HepG2 (cell line): ENCODE measurements around the gene CLEC16A.

Source experiments
- ATF7 ChIP-seq, 2 experiments: fragments of 450-650 bp in 1 of 2; sonication (generic) in 1 of 2; formaldehyde crosslinking in 1 of 2; IDR thresholded peaks; 2 replicates each; pipeline versions ENCODE4 v1.4.0 to v1.6.1; 2016 to 2020; ENCODE audit warnings: antibody characterized with exemption in 1 of 2, mild to moderate bottlenecking in 1 of 2, missing genetic modification reagents in 1 of 2
- E2F1 ChIP-seq: sonication (generic); formaldehyde crosslinking; IDR thresholded peaks from 2 replicates; pipeline ENCODE4 v1.5.0; 2020; ENCODE audit warnings: missing genetic modification reagents
- HDAC2 ChIP-seq: sonication (generic); formaldehyde crosslinking; IDR thresholded peaks from 2 replicates; pipeline ENCODE4 v1.4.0; 2020; ENCODE audit warnings: missing genetic modification reagents
- HNRNPH1 ChIP-seq: fragments of 200-400 bp; formaldehyde crosslinking; optimal IDR thresholded peaks from 2 replicates; pipeline ENCODE3; 2017; ENCODE audit warnings: mild to moderate bottlenecking, low read depth, low read length
- ISL2 ChIP-seq: sonication (generic); formaldehyde crosslinking; IDR thresholded peaks from 2 replicates; pipeline ENCODE4 v1.5.0; 2020; ENCODE audit warnings: missing genetic modification reagents
- MAZ ChIP-seq, 2 experiments: sonication (generic) in 1 of 2; formaldehyde crosslinking in 1 of 2; IDR thresholded peaks; 2 replicates each; pipeline versions ENCODE4 v1.5.0 to v1.6.1; 2012 to 2020; ENCODE audit warnings: low read depth in 2 of 2, mild to moderate bottlenecking in 2 of 2, borderline replicate concordance in 1 of 2, improper control_type of control experiment in 1 of 2, low read length in 1 of 2, missing genetic modification reagents in 1 of 2, moderate library complexity in 1 of 2
- NR2F2 ChIP-seq: IDR thresholded peaks from 2 replicates; pipeline ENCODE4 v1.6.1; 2012; ENCODE audit warnings: low read depth, inconsistent platforms, borderline replicate concordance
- POLR2AphosphoS5 ChIP-seq: IDR thresholded peaks from 2 replicates; pipeline ENCODE4 v1.6.1; 2012; ENCODE audit warnings: low read depth, low read length
- REST ChIP-seq, 2 experiments: IDR thresholded peaks; 2 replicates each; pipeline ENCODE4 v1.6.1; 2011 to 2012; ENCODE audit warnings: low read length in 2 of 2, borderline replicate concordance in 1 of 2, low read depth in 1 of 2, mild to moderate bottlenecking in 1 of 2, moderate library complexity in 1 of 2
- SMAD3 ChIP-seq: sonication (generic); formaldehyde crosslinking; IDR thresholded peaks from 2 replicates; pipeline ENCODE4 v1.4.0; 2020; ENCODE audit warnings: missing genetic modification reagents
- THRA ChIP-seq: sonication (generic); formaldehyde crosslinking; IDR thresholded peaks from 2 replicates; pipeline ENCODE4 v1.4.0; 2020; ENCODE audit warnings: missing genetic modification reagents, borderline replicate concordance
- ZBTB1 ChIP-seq: sonication (generic); formaldehyde crosslinking; IDR thresholded peaks from 2 replicates; pipeline ENCODE4 v1.4.0; 2020; ENCODE audit warnings: missing genetic modification reagents, borderline replicate concordance
- ZNF274 ChIP-seq: sonication (generic); formaldehyde crosslinking; IDR thresholded peaks from 2 replicates; pipeline ENCODE4 v1.5.1; 2020; ENCODE audit warnings: mild to moderate bottlenecking, missing genetic modification reagents

- no peak for TF ChIP-seq HNRNPH1
- no peak for TF ChIP-seq REST (IDR thresholded peaks at IDR 0.05; ENCODE audit: borderline replicate concordance in 1 of 2, low read depth in 1 of 2, low read length in 2 of 2)
- TF ChIP-seq NR2F2: no peak
- TF ChIP-seq SMAD3 (CRISPR knock-in tag): no peak
- no peak for TF ChIP-seq E2F1
- TF ChIP-seq HDAC2: no peak
- no peak for TF ChIP-seq ATF7 (IDR thresholded peaks at IDR 0.05)
- TF ChIP-seq ATF7 (CRISPR knock-in tag; IDR thresholded peaks at IDR 0.05): no peak
- TF ChIP-seq MAZ (IDR thresholded peaks at IDR 0.05; ENCODE audit: borderline replicate concordance, low read depth, low read length): no peak
- TF ChIP-seq MAZ (CRISPR knock-in tag; IDR thresholded peaks at IDR 0.05; ENCODE audit: low read depth): no peak
- no peak for TF ChIP-seq ZBTB1 (CRISPR knock-in tag)
- TF ChIP-seq ZNF274 (CRISPR knock-in tag): no peak
- TF ChIP-seq THRA (CRISPR knock-in tag): no peak
- TF ChIP-seq POLR2AphosphoS5: no peak
- TF ChIP-seq ISL2 (CRISPR knock-in tag): no peak
Measured at GRCh38 chr16:11095935-11096334, 151.6 kb downstream of the CLEC16A start.
